Measurements from ENCODE around the gene LAIR2.
"Not testable (repeated sequence)": the region's sequence is repeated elsewhere in the genome, so short reads cannot be mapped to it uniquely, and the experiment has no call there.

The LAIR2 gene

GRCh38 chr19:54464630-54465425 lies 37.8 kb upstream of the LAIR2 start:
- peak; percentile 92 for DNase-seq

- DNase-seq, result no peak
These were observed 37.1 kb upstream of the LAIR2 start for GRCh38 chr19:54465426-54466109.

GRCh38 chr19:54466110-54466480 lies 36.5 kb upstream of the LAIR2 start:
- peak; percentile 11 for DNase-seq

GRCh38 chr19:54469496-54469934 lies 33.1 kb upstream of the LAIR2 start:
- DNase-seq, result no peak

- no peak for DNase-seq
These were observed 32.2 kb upstream of the LAIR2 start for GRCh38 chr19:54470276-54470887.

GRCh38 chr19:54470991-54471782 lies 31.4 kb upstream of the LAIR2 start:
- DNase-seq, result no peak

GRCh38 chr19:54473071-54473891 lies 29.4 kb upstream of the LAIR2 start, which contains the start of gene CDC42EP5:
TSS of gene CDC42EP5 (minus strand) at chr19:54473296. CDS start at chr19:54465547, 7,749 bp downstream.
- no peak for DNase-seq

- no peak for DNase-seq
These were observed 28.7 kb upstream of the LAIR2 start for GRCh38 chr19:54473892-54474372.

- DNase-seq, result no peak
These were observed 26.9 kb upstream of the LAIR2 start for GRCh38 chr19:54475706-54476105.

- no peak for DNase-seq
These were observed 25.0 kb upstream of the LAIR2 start for GRCh38 chr19:54477650-54478049.

- no peak for DNase-seq
These were observed 23.9 kb upstream of the LAIR2 start for GRCh38 chr19:54478677-54479266.

- no peak for DNase-seq
These were observed 22.6 kb upstream of the LAIR2 start for GRCh38 chr19:54480051-54480450.

- DNase-seq, result peak; percentile 59
These were observed 21.2 kb upstream of the LAIR2 start for GRCh38 chr19:54481326-54481930.

- DNase-seq, result no peak
These were observed 19.7 kb upstream of the LAIR2 start for GRCh38 chr19:54482889-54483288.

GRCh38 chr19:54484451-54484850 lies 18.2 kb upstream of the LAIR2 start:
- DNase-seq, result no peak

GRCh38 chr19:54485851-54486250 lies 16.8 kb upstream of the LAIR2 start:
- no peak for DNase-seq

GRCh38 chr19:54489341-54489740 lies 13.3 kb upstream of the LAIR2 start:
- DNase-seq, result no peak

- DNase-seq, result no peak
These were observed 12.9 kb upstream of the LAIR2 start for GRCh38 chr19:54489766-54490165.

- DNase-seq, result no peak
These were observed 10.1 kb upstream of the LAIR2 start for GRCh38 chr19:54492568-54492967.

GRCh38 chr19:54493056-54493455 lies 9.6 kb upstream of the LAIR2 start:
- not testable (repeated sequence) for DNase-seq

GRCh38 chr19:54493967-54494585 lies 8.6 kb upstream of the LAIR2 start:
- no peak for DNase-seq

Data from stimulated activated CD8-positive, alpha-beta memory T cell treated with anti-CD3 and anti-CD28 coated beads, Interleukin-4, amount 100 ng/mL, for 48 hours (primary cell).